ENCODE measurements around the gene FBXO33.
A peak's percentile ranks its signal among the peaks of the same experiment; 100 is the strongest.

FBXO33 gene

GRCh38 chr14:39432179-39432618 is at the start of gene FBXO33:
FBXO33 (minus strand) TSS chr14:39432433; CDS start chr14:39432162, 271 bp downstream.
- DNase-seq: peak; percentile 94 to 95

GRCh38 chr14:39474416-39474911 is 42.2 kb upstream of the FBXO33 start:
- no peak for DNase-seq

DNA sequence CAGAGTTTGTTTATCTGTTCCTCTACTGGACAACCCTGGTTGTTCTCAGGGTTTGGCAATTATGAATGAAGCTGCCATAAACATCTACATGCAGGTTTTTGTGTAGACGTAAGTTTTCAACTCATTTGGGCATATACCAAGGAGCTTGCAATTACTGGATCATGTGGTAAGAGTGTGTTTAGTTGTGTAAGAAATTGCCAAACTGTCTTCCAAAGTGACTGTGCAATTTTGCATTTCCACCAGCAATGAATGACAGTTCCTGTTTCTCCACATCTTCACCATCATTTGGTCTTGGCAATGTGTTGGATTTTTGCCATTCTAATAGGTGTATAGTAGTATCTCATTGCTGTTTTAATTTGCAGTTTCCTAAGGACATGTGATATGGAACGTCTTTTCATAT is 39.8 kb upstream of the FBXO33 start:
- no peak for DNase-seq

GRCh38 chr14:39469094-39469710 is 37.0 kb upstream of the FBXO33 start:
- peak in 1 of 2 donors; percentile 33 for DNase-seq

DNA sequence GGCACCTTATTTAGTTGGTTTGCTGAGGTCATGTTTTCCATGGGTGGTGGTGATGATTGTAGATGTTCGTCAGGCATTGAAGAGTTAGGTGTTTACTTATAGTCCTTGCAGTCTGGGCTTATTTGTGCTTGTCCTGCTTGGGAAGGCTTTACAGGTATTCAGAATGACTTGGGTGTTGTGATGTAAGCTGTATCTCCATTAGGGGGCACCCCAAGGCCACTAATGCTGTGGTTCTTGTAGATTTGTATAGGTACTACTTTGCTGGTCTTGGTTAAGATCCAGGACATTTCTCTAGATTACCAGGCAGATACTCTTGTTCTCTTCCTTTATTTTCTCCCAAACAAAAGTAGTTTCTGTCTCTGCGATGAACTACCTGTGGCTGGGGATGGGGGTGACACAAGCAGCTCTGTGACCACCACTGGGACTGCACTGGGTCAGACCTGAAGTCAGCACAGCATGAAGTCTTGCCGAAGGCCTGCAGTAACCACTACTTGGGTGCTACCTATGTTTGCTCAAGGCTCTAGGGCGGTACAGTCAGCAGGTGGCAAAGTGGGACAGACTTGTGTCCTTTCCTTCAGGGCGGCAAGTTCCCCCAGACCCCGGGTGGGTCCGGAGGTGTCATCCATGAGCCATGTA is 35.8 kb upstream of the FBXO33 start:
- DNase-seq: peak in 1 of 2 donors; percentile 35

GRCh38 chr14:39459795-39460478 is 27.7 kb upstream of the FBXO33 start:
- DNase-seq: no peak

DNA sequence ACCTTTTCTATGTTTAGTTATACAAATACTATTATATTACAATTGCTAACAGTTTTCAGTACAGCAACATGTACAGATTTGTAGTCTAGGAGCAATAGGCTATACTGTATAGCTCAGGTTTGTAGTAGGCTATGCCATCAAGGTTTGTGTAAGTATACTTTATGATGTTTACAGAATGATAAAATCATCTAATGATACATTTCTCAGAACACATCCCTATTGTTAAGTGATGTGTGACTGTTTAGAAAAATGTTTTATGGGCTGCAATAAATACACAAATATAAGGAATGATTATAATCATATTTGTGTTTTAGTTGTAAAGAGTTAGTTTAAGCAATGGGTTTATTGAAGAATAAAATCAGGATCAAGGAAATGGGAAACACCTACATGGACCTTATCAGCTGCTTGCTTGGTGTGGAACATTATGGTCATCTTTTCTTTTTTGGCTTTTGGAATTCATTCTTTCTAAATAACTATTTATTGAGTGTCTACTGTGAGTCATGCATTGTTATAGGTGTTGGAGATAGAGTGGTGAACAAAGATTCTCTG is 24.5 kb upstream of the FBXO33 start:
- DNase-seq: no peak

DNA sequence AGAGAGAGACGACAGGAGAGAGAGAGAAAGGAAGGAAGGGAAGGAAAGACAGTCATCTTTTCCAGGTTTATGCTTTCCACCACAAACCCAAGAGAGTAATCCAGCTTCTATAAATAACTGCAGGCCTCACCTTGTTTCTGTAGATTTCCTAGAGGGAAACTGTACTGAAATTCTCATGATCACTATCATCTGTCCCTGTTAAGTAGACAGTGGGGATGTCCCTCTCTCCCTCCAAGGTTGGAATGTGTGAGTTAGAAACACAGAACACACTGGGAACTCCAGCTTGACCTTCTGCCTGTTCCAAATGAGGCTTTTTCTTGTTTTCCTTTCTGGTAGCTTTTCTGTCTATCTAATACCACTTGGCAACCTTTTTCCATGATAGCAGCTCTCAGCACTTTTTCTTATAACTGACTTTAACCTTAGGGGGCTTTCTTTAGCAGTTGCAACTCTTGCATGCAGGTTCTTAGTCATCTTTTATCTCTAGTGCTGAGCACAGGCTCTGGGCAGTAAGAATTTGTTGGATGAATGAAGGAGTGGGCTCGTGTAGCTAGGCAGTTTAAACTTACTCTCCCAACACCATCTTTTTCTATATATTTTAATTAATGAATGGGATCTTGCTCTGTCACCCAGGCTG is 22.8 kb upstream of the FBXO33 start:
- no peak for DNase-seq

DNA sequence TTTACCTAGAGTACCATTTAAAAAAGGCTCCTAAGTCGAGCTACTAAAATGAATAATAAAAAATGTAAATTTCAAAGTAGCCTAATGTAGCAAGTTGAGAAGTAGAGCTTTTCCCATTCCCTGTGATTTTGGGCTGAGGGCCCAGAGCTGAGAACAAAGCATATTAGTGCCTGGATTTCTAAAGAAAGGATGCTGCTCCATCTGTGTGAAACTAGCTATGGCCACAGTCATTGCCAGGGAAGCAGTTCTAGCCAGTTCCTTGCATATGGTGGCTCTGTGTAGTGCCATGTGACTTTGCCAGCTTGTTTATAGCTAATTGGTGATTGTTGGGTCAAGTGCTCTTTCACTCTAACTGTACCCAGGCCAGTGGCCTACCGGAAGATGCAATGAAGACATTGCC is 20.4 kb upstream of the FBXO33 start:
- DNase-seq: no peak

DNA sequence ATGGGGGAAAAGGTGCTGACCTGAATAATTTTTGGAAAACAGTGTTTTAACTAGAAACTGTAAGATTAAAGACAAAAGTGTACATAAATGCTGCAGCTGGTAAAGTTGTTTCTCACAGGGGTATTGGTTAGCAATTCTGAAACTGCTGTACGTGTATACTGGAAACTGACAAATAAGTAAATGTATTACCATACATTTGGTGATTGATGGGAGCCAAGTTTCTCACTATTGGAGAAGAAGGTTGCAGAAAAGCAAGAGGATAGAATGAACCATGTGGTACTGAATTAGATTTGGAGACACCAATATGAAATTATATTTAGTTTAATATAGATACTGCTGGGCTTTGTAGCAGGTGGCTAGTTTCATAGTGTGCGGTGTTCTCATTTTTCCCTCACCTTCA is 19.6 kb upstream of the FBXO33 start:
- no peak for DNase-seq

- no peak for DNase-seq
Measured at GRCh38 chr14:39447175-39447661, 15.0 kb upstream of the FBXO33 start.

GRCh38 chr14:39446131-39446744 is 14.0 kb upstream of the FBXO33 start:
- DNase-seq: no peak

DNA sequence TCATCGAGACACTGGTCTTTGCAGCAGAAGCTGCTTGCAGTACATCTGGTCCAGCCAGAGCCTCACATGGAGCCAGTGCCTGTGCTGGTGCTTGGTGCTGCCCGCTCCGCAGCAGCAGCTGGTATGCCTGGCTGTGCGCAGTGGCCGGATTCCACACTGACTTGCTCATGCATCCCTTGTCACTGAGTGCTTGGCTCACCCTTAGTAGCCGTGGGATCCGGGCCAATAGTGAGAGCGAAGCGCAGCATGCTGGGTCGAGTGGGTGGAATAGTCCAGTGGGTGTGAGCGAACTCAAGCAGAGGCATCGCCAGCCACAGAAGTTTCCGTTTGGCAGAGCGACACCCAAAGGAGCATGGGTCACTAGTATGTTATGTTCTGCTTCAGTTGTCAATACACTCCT is 10.1 kb upstream of the FBXO33 start:
- DNase-seq: no peak

DNA sequence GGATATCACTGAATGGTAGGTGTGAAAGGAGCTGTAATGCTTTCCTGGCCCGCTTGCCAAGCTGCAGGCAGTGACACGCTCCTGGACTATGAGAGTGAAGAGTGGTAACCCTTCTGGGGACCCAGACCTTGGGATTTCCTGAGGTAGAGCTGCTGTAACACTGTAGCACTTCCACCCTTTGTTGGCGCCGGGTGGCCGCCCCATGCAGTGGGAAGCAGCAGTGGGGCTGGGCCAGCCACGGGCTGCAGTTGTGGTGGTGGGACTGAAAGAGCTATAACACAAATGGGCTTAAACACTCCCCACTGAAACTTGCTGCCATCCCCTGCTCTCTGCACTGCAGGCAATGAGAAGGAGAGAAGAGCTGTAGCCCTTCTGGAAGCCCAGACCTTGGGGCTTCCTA is 9.6 kb upstream of the FBXO33 start:
- DNase-seq: no peak

DNA sequence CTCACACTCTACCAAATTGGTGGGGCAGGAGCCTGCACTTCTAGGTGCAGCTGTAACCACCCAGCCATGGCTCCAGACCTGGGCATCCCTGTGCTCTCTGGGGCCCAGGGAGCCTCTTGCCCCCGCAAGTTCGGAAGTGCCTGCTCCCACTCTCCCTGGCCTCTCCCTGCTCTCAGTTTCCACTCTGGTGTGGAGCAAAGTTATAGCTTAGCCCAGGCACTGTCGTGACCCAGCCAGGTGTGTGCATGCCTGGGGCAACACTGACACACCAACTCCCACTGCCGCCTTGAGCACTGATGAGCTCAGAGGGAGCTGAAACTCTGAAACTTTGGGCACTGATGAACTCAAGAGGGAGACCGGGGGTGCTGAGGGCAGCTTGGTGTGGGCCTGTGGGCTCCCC is 8.7 kb upstream of the FBXO33 start:
- no peak for DNase-seq

- DNase-seq: no peak
Measured at GRCh38 chr14:39435241-39435640, 3.0 kb upstream of the FBXO33 start.

- DNase-seq: no peak
Measured at GRCh38 chr14:39434401-39434800, 2.2 kb upstream of the FBXO33 start.

DNA sequence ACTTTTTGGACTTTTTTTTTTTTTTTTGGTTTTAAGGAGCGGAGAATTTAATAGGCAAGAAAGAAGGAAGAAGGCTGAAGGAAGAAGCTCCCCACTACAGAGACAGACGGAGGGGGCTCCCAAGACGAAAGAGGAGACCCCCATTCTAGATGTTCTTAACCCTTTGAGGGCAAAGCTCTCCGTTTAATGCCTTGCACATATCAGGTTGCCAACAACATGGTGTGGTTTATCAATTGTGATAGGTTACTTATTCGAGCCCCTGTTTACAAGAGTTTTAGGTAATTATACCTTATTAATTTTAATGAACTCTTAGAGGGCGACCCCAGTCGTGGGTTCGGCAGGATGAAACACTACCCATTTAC is 1.2 kb upstream of the FBXO33 start:
- DNase-seq: no peak

DNA sequence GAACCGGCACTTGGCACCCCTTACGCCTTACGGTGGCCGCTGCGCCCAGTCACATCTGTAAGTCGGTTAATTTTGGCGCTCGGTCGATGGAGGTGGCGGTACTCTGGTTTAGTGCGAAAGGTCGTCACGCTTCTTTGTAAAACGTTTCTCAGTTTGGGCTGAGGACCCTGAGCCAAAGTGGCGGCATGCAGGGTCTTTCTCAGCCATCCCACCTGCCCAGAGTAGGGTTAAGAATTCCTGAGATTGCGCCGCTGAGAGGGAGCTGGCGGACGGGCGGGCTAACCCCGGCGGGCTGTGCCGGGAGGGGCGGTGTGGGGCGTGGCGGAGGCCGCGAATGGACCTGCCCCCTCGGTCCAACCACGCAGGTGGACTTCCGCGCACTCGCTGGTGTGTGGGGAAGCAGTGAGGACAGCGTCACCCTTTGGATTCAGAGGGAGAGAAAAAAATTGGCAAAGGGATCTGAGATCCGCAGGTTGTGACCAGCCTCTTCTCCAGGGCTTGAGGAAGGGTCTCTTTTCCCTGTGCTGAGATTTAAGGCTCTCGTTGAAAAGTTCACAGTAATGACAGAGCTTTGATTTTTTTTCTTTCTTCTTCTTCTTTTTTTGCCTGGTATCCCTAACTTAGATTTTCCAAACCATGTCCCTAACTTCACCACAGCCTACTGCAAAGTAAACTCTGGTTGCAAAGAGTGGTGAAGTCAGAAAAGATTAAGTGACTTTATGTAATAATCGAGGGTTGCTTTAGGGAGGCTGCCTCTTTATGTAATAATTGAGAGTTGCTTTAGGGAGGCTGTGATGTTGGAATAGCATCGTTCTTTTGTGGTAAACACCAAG is 602 bp upstream of the FBXO33 start:
- DNase-seq: peak; percentile 76 to 82

GRCh38 chr14:39431416-39432178 is 636 bp downstream of the FBXO33 start:
- peak; percentile 47 to 52 for DNase-seq
